Measurements from ENCODE around the gene WDFY2.

GRCh38 chr13:51673165-51673564 is 88.9 kb downstream of the WDFY2 start:
- TF ChIP-seq, protein P1, sequence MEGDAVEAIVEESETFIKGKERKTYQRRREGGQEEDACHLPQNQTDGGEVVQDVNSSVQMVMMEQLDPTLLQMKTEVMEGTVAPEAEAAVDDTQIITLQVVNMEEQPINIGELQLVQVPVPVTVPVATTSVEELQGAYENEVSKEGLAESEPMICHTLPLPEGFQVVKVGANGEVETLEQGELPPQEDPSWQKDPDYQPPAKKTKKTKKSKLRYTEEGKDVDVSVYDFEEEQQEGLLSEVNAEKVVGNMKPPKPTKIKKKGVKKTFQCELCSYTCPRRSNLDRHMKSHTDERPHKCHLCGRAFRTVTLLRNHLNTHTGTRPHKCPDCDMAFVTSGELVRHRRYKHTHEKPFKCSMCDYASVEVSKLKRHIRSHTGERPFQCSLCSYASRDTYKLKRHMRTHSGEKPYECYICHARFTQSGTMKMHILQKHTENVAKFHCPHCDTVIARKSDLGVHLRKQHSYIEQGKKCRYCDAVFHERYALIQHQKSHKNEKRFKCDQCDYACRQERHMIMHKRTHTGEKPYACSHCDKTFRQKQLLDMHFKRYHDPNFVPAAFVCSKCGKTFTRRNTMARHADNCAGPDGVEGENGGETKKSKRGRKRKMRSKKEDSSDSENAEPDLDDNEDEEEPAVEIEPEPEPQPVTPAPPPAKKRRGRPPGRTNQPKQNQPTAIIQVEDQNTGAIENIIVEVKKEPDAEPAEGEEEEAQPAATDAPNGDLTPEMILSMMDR (IDR thresholded peaks at IDR 0.05): no peak
- no peak for TF ChIP-seq POLR2A (IDR thresholded peaks at IDR 0.05)
